GM12891 (cell line): ENCODE results near the gene RPS3.
"Not testable (repeated sequence)": the region's sequence is repeated elsewhere in the genome, so short reads cannot be mapped to it uniquely, and the experiment has no call there.

Experiments
- POLR2A ChIP-seq: IDR thresholded peaks from 2 replicates; pipeline ENCODE4 v1.6.1; 2011; ENCODE audit warnings: low read depth, low read length, control low read depth
- TAF1 ChIP-seq: IDR thresholded peaks from 2 replicates; pipeline ENCODE4 v1.6.1; 2011; ENCODE audit warnings: low read depth, low read length, control low read depth

DNA sequence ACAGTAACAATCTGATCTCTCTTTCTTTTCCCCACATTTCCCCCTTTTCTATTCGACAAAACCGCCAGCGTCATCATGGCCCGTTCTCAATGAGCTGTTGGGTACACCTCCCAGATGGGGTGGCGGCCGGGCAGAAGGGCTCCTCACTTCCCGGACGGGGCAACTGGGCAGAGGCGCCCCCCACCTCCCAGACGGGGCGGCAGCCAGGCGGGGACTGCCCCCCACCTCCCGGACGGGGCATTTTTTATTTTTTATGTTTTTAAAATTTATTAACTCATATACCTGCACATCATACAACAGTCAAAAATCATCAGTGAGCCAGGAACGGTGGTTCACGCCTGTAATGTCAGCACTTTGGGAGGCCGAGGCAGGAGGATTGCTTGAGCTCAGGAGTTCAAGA is 20.5 kb upstream of the RPS3 start:
- not testable (repeated sequence) for TF ChIP-seq POLR2A, TAF1
